ENCODE results near the gene TEX53.

GRCh38 chr9:114696814-114697544, 39.4 kb upstream of the TEX53 start:
- TF ChIP-seq CTCF (IDR thresholded peaks at IDR 0.05) (no peak), POLR2A (IDR thresholded peaks at IDR 0.05) (no peak), EP300 (IDR thresholded peaks at IDR 0.05) (no peak)
